ENCODE measurements around the gene FAAP100.

Gene FAAP100

DNA sequence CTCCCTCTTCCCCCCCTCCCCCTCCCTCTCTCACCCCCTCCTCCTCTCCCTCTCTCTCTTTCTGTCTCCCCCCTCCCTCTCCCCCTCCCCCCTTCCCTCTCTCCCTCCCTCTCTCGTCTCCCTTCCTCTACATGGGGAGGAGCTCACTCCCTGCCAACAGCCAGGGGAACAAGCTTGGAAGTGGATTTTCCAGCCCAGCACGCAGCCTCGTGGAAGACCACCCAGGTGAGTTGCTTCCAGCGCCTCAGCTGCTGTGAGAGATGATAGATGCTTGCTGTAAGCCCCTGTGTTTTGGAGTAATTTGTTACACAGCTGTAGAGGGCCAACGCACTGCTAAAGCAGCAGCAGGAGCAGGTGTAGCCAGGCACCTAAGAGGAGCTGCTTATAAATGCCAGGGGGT, 60.4 kb downstream of the FAAP100 start:
- H3K4me3 ChIP-seq (ENCODE audit: low read depth, low read length) = no peak overlapping the region

DNA sequence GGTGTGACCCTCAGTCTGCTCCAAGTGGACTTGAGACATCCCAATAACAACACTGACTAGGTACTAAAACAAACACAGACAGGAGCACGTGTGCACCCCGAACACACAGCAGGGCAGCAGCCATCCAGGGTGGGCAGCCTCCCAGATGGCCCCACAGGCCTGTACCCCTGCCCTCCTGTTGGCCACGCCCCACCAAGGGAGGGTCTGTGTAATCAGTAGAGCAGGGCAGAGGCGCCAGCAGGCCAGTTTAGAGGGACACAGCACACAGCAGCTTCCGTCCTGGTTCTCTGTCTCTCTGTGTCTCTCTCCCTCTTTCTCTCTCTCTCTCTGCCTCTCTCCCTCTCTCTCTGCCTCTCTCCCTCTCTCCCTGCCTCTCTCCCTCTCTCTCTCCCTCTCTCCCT, 61.0 kb downstream of the FAAP100 start:
- no peak overlapping the region for H3K4me3 ChIP-seq (ENCODE audit: low read depth, low read length)

DNA sequence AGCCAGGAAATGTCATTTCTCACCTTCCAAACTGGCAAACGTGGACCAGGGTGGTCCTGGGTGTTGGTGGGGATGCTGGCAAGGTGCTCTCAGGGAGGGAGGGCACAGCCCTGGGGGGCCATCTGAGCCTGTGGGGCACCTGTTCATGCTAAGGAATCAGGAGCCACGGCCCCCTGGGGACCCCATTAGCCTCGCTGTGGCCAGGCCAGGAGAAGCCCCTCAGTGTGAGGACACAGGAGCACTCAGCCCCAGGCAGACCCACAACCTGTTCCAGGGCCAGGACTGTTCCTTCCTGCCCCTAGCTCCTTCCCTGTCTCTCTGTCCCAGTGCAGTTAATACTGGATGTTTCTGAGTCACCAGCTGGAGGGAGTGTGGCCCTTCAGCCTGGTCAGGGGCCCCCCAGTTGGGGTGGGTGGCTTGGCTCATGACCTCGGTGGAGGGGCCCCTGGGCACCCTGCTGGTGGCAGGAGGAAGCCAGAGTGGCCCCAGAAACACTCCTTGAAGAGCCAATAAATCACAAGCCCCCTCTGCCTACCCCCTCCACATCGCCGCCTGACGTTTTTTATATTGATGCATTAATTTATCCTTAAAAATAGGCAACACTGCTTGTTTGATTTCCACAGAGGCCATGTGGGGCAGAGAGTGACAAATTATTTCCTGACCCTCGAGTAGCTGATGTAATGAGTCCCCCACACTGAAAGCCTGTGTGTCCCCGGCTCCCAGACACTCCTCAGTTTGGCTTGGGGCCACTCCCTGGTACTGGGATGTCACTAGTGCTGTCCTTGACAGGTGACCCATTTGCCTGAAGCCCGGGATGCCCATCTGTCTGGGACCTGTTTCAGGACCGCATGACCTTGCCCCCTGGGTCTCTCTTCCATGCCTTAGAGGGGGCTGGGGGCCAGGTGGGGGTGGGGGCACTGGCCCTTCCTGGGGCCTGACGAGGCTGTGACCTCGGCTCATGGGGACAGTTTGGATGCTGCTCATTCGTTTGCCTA, 61.9 kb downstream of the FAAP100 start:
- no peak overlapping the region for H3K4me3 ChIP-seq (ENCODE audit: low read depth, low read length)

Measured in iPS-11a (cell line).